ENCODE data around the gene EMD.

Gene EMD

DNA sequence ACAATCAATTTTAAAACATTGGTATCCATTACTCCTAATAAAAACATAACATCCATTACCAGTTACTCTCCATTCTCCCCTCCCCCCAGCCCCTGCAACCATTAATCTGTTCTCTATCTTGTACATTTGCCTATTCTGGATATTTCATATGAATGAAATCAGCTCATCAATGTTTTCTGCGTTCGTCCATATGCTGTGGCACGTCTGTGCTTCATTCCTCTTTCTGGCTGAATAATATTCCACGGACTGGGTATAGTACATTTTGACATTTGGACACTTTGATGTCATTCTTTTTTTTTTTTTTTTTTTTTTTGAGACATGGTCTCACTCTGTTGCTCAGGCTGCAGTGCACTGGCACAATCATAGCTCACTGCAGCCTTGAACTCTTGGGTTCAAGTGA is 24.8 kb downstream of the EMD start:
- TF ChIP-seq, protein P1, sequence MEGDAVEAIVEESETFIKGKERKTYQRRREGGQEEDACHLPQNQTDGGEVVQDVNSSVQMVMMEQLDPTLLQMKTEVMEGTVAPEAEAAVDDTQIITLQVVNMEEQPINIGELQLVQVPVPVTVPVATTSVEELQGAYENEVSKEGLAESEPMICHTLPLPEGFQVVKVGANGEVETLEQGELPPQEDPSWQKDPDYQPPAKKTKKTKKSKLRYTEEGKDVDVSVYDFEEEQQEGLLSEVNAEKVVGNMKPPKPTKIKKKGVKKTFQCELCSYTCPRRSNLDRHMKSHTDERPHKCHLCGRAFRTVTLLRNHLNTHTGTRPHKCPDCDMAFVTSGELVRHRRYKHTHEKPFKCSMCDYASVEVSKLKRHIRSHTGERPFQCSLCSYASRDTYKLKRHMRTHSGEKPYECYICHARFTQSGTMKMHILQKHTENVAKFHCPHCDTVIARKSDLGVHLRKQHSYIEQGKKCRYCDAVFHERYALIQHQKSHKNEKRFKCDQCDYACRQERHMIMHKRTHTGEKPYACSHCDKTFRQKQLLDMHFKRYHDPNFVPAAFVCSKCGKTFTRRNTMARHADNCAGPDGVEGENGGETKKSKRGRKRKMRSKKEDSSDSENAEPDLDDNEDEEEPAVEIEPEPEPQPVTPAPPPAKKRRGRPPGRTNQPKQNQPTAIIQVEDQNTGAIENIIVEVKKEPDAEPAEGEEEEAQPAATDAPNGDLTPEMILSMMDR (conservative IDR thresholded peaks at IDR 0.05): no peak
- H3K27ac ChIP-seq: no peak overlapping the region

GRCh38 chrX:154404625-154405192 is 25.6 kb downstream of the EMD start:
- TF ChIP-seq, protein P1 (conservative IDR thresholded peaks at IDR 0.05): no peak
- H3K27ac ChIP-seq: no peak overlapping the region

GRCh38 chrX:154408659-154409221 is 29.6 kb downstream of the EMD start:
- no peak overlapping the region for H3K27ac ChIP-seq
- TF ChIP-seq, protein P1 (conservative IDR thresholded peaks at IDR 0.05): no peak

DNA sequence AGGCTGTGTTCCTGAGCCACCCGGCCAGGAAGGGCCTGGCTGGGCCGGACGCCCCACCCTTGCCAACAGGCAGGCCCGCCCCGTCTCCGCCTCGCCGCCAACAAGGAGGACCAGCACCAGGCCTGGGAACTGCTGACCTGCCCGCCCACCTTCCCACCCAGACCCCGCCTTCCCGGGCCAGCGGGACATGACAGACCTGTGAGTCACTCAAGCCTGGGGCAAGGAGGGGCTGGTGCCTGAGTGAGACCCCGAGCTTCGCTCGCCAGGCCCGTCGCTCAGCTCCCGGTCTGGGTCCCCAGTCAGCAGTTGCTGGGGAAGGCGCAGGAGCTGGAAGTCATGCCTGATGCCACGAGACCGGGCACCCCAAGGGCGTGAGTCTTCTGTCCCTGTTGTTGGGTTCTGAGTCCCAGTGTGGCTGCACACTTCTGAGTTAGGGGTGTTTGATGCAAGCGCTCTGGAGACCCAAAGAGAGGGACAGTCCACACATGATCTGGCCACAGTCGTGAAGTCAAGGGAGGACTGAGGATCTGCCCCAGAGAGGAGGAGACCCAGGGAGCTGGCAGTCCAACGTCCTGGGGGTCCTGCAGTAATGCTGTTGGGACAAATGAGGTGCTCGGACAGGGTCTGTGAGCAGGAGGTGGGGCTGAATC is 30.3 kb downstream of the EMD start, which contains the start of gene DNASE1L1:
DNASE1L1 (minus strand) TSS at position 33 of the 650 bp plus-strand sequence. CDS start 3,686 bp downstream, outside the sequence.
- H3K27ac ChIP-seq: peak within 1 kb of the TSS; percentile 90
- TF ChIP-seq, protein P1 (conservative IDR thresholded peaks at IDR 0.05): no peak

- TF ChIP-seq, protein P1 (conservative IDR thresholded peaks at IDR 0.05): no peak
These were observed 32.9 kb downstream of the EMD start for GRCh38 chrX:154411981-154412340.

GRCh38 chrX:154412468-154412867 is 33.4 kb downstream of the EMD start:
- peak overlapping the region; percentile 90 for H3K27ac ChIP-seq
- TF ChIP-seq, protein P1 (conservative IDR thresholded peaks at IDR 0.05): no peak

More at GRCh38 chrX:154411981-154412340, 32.9 kb downstream of the EMD start:
- H3K27ac ChIP-seq: peak overlapping the region; percentile 90

DNA sequence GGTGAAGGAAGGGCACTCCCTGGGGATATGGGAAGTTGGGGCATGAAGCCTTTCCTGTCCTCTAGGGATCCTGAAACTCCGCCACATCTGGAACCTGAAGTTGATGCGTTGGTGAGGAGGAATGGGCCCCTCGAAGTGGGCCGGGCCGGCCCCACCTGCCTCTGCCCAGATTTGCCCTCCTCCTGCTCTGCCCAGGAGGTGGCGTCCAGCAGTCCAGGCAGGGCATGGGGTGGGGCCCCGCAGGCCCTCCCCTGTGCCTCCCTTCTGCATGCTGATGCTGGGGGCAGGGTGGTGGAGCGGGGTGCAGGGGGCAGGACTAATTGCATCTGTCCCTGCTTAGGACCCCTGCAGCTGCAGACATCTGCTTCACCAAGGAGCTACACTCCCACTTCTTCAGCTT is 34.0 kb downstream of the EMD start:
- TF ChIP-seq, protein P1 (conservative IDR thresholded peaks at IDR 0.05): no peak
- H3K27ac ChIP-seq: no peak overlapping the region

Measured in VCaP (cell line).